ENCODE measurements around the gene RPL10.
A peak's percentile ranks its signal among the peaks of the same experiment; 100 is the strongest.

RPL10 gene

GRCh38 chrX:154431341-154431740 is 33.2 kb downstream of the RPL10 start:
- no peak for DNase-seq

- DNase-seq = no peak
Measured at GRCh38 chrX:154432210-154432609, 34.0 kb downstream of the RPL10 start.

DNA sequence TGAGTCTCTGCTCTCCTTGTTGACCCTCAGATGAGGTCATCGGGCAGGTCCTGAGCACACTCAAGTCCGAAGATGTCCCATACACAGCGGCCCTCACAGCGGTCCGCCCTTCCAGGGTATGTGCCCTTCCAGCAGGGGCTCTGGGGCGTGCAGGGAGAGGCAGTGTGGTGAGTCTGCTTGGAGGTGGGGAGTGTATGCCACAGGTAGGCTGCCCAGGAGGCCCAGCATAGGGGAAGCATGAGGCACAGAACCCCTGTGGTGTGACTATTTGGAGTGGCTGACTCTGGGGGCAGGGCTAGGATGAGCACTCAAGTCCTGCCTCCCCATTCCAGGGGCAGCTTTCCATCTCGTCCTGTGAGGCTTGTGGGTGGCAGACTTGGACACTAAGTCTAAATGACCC is 35.4 kb downstream of the RPL10 start:
- no peak for DNase-seq

DNA sequence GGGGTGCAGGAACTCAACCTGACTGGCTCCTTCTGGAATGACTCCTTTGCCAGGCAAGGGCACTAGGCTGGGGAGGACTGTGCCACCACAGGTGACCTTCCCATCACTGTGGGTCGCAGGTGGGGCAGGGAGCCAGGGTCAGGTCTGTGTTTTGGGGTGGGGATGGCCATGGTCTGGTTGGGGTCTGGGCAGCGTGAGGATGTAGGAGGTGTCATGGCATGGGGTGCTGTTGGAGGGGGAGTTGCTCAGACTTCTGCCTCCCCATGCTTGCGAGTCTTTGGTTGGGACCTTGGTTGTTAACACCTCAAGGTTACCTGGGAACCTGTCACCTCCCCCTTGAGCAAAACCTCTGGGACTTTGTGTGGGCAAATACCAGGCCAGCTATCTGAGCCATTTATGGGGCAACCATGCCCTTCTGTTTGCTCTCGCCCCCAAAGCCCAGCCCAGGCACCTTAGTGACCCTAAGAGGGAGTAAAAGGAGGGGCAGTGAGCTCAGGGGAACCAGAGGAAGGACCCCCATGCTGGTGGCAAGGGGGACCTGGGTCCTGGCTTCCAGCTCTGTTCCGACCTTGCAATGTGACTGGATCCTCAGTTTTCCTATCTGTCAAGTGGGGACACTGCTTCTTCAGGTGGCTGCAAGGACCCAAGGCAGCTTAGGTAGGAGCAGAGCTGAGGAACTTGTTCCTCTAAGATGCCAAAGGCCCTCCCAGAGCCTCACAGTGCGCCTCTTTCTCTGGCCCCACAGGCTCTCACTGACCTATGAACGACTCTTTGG is 36.4 kb downstream of the RPL10 start:
- no peak for DNase-seq

- DNase-seq = no peak
Measured at GRCh38 chrX:154435171-154435733, 37.1 kb downstream of the RPL10 start.

- peak in 1 of 2 experiments; percentile 55 for DNase-seq
Measured at GRCh38 chrX:154436374-154436982, 38.3 kb downstream of the RPL10 start.

GRCh38 chrX:154436983-154437752 is 39.0 kb downstream of the RPL10 start, which contains the start of gene GDI1:
TSS of gene GDI1 (plus strand) at chrX:154437154. CDS start at chrX:154437255, 101 bp downstream.
- peak; percentile 5 to 55 for DNase-seq

DNA sequence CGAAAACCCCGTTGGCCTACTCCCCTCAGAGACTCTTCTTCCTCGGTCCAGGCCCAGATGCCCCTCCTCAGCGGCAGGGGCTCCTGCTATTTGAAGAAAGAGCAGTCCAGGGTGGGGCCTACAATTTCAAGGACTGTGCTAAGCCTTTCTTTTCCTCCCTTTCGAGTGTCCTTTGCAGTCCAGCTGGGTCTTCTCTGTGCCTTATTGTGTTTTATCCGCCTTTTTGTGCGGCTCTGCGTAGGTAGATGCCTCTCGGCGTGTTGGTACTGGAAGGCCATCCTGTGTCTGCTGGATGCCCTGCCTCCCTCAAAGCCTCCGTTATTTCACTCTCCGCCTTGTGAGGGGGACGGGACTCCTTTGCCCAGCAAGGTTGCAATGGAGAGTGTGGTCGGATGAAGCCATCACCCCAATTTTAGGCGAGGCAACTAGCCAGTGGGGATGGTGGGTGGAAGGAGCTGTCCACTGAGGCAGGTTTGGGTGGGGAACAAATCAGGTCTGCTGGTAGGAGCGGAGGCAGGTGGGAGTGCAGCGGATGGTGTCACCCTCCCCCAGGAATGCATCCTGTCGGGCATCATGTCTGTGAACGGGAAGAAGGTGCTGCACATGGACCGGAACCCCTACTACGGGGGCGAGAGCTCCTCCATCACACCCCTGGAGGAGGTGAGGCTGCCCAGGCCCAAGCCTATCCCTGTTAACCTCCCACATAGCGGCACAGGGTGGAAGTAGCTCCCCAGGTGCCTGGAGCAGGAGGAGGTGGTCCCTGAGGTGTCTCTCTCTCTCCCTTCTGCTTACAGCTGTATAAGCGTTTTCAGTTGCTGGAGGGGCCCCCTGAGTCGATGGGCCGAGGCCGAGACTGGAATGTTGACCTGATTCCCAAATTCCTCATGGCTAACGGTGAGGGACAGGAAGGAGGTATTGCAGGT is 40.1 kb downstream of the RPL10 start:
- DNase-seq = no peak

DNA sequence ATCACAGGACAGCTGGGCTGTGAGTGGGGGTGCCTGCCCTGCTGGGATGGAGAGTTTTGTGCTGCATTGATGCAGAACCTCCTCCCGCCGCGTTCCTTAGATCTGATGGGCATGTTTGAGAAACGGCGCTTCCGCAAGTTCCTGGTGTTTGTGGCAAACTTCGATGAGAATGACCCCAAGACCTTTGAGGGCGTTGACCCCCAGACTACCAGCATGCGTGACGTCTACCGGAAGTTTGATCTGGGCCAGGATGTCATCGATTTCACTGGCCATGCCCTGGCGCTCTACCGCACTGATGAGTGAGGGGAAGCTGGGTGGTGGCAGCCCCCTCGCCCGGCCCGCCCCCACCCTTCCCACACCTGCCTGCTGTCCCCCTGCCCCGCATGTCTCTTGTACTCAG is 41.7 kb downstream of the RPL10 start:
- DNase-seq = no peak

GRCh38 chrX:154440623-154441357 is 42.6 kb downstream of the RPL10 start:
- no peak for DNase-seq

- DNase-seq = no peak
Measured at GRCh38 chrX:154441564-154441963, 43.4 kb downstream of the RPL10 start.

DNA sequence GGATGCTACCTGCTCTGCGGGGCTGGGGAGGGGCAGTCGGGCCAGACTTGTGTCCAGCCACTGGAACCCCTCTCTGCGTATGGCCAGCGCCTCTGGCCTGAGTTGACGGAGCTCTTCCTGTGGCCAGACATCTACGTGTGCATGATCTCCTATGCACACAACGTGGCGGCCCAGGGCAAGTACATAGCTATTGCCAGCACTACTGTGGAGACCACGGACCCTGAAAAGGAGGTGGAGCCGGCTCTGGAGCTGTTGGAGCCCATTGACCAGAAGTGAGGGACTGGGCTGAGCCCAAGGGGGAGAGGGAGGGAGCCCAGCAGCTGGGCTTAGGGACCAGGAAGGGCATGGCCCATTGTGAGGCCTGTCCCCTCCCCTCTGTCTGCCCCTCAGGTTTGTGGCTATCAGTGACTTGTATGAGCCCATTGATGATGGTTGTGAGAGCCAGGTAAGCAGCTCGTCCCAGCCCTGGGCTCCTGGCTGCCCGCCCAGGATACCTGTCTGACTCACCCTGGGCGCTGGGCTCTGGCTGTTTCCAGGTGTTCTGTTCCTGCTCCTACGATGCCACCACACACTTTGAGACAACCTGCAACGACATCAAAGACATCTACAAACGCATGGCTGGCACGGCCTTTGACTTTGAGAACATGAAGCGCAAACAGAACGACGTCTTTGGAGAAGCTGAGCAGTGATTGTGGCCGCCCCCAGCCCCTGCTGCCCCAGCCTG is 44.0 kb downstream of the RPL10 start:
- DNase-seq = no peak

DNA sequence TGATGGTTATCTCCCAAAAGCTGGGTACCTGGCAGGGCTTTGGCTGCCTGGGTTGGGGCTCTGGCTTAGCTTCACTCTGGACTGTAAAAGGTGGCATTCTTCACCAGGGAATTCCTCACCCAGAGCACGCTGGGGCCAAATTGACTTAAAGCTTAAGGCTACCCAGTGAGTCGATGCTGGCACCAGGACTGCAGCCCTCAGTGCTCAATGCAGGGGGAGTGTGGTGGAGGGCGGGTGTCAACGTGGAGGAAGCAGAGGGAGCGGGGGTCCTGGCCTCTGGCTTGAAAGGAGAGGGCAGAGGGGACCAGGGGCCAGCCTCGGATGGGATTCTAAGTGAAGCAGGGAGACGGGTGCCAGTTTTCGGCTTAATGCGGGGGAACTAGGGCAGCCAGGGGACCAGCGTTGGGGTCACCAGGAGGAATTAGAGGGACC is 45.3 kb downstream of the RPL10 start:
- no peak for DNase-seq

DNA sequence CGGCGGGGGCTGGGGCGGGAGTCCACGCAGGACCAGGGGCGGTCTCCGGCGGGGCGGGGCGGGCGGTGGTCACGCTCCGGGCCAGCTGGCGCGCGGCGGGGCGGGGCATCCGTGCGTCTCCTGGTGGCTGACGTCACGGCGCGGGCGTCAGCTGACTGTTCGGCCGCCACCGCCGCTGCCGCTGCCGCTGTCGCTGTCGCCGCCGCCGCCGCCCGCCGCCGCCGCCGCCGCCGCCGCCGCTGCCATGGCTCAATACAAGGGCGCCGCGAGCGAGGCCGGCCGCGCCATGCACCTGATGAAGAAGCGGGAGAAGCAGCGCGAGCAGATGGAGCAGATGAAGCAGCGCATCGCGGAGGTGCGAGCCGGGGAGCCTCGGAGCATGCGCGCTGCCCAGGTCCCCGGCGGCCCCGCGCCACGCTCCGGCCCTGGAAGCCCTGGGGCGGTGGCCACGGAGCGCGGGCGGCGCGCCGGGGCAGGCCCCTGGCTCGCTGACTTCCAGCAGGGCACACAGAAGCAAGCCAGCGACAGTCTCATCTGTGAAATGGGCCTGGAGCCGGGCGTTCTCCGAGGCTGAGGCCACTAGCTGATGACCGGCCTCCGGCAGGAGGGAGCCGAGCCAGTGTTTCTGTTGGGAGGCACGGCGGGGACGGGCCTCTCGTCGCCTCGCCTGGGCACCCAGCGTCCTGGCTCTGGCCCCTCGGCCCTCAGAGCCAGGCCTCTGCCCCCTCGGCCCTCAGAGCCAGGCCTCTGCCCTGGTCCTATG is 46.0 kb downstream of the RPL10 start, which contains the start of gene FAM50A:
TSS of gene FAM50A (plus strand) at position 150 of the 763 bp plus-strand sequence. CDS start at position 245, 95 bp downstream.
- peak; percentile 2 to 67 for DNase-seq

DNA sequence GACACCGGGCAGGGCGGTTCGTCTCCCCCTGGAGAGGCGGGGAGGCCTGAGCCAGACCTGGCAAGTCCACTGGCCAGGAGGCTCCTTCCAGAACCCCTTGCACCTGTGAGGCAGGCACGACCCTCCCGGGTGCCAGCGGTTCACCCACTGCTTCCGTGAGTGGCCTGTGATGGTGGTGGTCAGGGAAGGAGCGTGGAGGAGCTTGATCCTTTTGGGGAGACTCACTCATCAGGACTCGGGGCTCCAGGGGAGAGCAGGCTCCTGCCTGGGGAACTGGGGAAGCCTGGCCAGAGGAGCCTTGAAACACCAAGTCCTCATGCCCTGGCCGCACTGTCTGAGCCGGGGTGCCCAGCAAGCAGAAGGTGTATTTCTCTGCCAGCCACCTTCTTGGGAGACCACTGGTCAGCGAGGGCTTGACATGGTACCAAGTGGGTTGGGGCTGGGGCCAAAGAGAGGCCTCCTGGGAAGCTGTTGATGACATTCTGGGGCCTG is 46.6 kb downstream of the RPL10 start:
- DNase-seq = no peak

DNA sequence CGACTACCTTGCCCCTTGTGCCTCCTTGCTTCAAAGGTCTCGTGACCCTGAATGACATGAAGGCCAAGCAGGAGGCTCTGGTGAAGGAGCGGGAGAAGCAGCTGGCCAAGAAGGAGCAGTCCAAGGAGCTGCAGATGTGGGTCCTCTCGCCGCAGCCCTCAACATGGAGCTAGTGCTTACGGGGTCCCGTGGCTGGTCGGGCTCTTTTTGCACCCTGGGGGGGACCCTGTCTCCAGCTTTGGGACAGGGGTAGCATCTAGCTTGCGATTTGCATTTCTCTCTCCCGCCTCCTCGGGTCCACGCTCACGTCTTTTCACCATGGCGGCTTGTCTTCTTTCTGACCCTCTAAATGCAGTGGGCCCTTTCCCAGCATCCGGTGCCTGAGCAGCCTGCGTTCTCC is 47.6 kb downstream of the RPL10 start:
- no peak for DNase-seq

DNA sequence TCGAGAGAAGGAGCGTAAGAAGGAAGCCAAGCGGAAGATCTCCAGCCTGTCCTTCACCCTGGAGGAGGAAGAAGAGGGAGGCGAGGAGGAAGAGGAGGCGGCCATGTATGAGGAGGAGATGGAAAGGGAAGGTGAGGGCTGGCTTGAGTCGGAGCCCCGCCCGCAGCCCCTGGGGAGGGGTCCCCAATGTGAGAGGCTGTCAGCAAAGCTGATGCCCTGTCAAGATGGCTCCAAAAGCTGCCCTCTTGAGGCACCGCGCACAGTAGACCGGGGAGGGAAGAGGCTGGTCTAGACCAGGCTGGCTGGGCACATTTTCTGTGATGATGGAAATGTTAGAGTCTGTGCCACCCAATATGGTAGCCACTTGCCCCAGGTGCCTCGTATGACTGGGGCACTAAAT is 48.3 kb downstream of the RPL10 start:
- DNase-seq = no peak

GRCh38 chrX:154448484-154448883 is 50.3 kb downstream of the RPL10 start:
- no peak for DNase-seq

GRCh38 chrX:154449618-154450017 is 51.4 kb downstream of the RPL10 start:
- no peak for DNase-seq

GRCh38 chrX:154450312-154450711 is 52.1 kb downstream of the RPL10 start:
- DNase-seq = no peak
